HL-60 (cell line): Measurements from ENCODE around the gene PRRT1B.

Source experiments
- DNase-seq, 2 experiments: peaks; one replicate each; pipeline ENCODE4 v3.0.0-alpha.2; 2010 to 2020; ENCODE audit warnings: low read depth in 1 of 2, low spot score in 1 of 2
- H3K27ac ChIP-seq: fragments of 250-450 bp; sonication (Bioruptor Pico); replicated peaks from 2 replicates; pipeline ENCODE4 v1.5.1; 2020; ENCODE audit warnings: mild to moderate bottlenecking, moderate library complexity
- H3K27me3 ChIP-seq: fragments of 250-450 bp; sonication (Bioruptor Pico); 2 replicates; pipeline ENCODE4 v1.5.1; 2021; ENCODE audit warnings: mild to moderate bottlenecking, moderate library complexity; ENCODE audit not compliant: insufficient read depth, poor library complexity, severe bottlenecking
- H3K4me3 ChIP-seq: replicated peaks from 2 replicates; pipeline ENCODE4 v1.5.1; 2011; ENCODE audit warnings: mild to moderate bottlenecking, control low read depth, low read length; ENCODE audit not compliant: insufficient read depth
- GABPA ChIP-seq: IDR thresholded peaks from 2 replicates; pipeline ENCODE4 v1.6.1; 2012; ENCODE audit warnings: low read depth
- POLR2AphosphoS5 ChIP-seq: IDR thresholded peaks from 2 replicates; pipeline ENCODE4 v1.6.1; 2012; ENCODE audit warnings: low read depth
- SPI1 ChIP-seq: IDR thresholded peaks from 2 replicates; pipeline ENCODE4 v1.6.1; 2012; ENCODE audit warnings: low read depth, mild to moderate bottlenecking, borderline replicate concordance
- TF ChIP-seq, protein P1 (sequence below): IDR thresholded peaks from one replicate; pipeline ENCODE4 v1.5.1; 2011; ENCODE audit warnings: low read length, control low read depth, inconsistent platforms; ENCODE audit not compliant: insufficient read depth
- TF ChIP-seq, protein P2 (sequence below): IDR thresholded peaks from 2 replicates; pipeline ENCODE4 v1.6.1; 2012; ENCODE audit warnings: low read depth; ENCODE audit not compliant: insufficient replicate concordance

PRRT1B gene

GRCh38 chr9:131585375-131585774 lies 40.1 kb downstream of the PRRT1B start:
- TF ChIP-seq, protein P1, sequence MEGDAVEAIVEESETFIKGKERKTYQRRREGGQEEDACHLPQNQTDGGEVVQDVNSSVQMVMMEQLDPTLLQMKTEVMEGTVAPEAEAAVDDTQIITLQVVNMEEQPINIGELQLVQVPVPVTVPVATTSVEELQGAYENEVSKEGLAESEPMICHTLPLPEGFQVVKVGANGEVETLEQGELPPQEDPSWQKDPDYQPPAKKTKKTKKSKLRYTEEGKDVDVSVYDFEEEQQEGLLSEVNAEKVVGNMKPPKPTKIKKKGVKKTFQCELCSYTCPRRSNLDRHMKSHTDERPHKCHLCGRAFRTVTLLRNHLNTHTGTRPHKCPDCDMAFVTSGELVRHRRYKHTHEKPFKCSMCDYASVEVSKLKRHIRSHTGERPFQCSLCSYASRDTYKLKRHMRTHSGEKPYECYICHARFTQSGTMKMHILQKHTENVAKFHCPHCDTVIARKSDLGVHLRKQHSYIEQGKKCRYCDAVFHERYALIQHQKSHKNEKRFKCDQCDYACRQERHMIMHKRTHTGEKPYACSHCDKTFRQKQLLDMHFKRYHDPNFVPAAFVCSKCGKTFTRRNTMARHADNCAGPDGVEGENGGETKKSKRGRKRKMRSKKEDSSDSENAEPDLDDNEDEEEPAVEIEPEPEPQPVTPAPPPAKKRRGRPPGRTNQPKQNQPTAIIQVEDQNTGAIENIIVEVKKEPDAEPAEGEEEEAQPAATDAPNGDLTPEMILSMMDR: no peak
- TF ChIP-seq POLR2AphosphoS5 (peak; percentile 69), SPI1 (peak; percentile 3; the same call in 1 of the 2 replicates), GABPA (peak; percentile 85)
- TF ChIP-seq, protein P2, sequence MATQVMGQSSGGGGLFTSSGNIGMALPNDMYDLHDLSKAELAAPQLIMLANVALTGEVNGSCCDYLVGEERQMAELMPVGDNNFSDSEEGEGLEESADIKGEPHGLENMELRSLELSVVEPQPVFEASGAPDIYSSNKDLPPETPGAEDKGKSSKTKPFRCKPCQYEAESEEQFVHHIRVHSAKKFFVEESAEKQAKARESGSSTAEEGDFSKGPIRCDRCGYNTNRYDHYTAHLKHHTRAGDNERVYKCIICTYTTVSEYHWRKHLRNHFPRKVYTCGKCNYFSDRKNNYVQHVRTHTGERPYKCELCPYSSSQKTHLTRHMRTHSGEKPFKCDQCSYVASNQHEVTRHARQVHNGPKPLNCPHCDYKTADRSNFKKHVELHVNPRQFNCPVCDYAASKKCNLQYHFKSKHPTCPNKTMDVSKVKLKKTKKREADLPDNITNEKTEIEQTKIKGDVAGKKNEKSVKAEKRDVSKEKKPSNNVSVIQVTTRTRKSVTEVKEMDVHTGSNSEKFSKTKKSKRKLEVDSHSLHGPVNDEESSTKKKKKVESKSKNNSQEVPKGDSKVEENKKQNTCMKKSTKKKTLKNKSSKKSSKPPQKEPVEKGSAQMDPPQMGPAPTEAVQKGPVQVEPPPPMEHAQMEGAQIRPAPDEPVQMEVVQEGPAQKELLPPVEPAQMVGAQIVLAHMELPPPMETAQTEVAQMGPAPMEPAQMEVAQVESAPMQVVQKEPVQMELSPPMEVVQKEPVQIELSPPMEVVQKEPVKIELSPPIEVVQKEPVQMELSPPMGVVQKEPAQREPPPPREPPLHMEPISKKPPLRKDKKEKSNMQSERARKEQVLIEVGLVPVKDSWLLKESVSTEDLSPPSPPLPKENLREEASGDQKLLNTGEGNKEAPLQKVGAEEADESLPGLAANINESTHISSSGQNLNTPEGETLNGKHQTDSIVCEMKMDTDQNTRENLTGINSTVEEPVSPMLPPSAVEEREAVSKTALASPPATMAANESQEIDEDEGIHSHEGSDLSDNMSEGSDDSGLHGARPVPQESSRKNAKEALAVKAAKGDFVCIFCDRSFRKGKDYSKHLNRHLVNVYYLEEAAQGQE: peak; percentile 26
- peak overlapping the region; percentile 87 for H3K27ac ChIP-seq
- no peaks in the 10 kb centered on the region for H3K27me3 ChIP-seq
- H3K4me3 ChIP-seq: no peak overlapping the region
- DNase-seq: peak; percentile 69 to 94

DNA sequence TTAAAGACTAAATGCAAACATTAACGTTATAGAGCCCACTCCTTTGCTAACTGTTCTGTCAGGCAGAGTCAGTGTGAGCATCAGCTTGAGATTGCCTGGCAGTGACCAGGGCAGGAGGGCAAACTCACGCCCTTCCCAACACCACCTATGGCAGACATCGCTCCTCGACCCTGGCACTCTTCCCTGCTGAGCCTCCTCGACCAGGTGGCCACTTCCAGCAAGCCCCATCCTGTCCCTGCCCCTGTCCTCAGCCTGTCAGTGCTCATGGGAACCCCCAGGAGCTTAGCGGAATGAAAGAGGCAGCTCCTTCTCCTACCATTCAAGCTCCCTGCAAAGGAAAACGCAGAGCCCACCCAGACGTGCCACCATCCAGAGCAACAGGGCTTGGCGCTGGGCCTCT lies 42.0 kb downstream of the PRRT1B start:
- DNase-seq: no peak
- Histone ChIP-seq H3K27me3 (no peaks in the 10 kb centered on the region), H3K4me3 (no peak overlapping the region), H3K27ac (no peak overlapping the region)
- TF ChIP-seq GABPA (no peak), POLR2AphosphoS5 (no peak), SPI1 (no peak)
- TF ChIP-seq, protein P1: no peak
- TF ChIP-seq, protein P2: no peak

DNA sequence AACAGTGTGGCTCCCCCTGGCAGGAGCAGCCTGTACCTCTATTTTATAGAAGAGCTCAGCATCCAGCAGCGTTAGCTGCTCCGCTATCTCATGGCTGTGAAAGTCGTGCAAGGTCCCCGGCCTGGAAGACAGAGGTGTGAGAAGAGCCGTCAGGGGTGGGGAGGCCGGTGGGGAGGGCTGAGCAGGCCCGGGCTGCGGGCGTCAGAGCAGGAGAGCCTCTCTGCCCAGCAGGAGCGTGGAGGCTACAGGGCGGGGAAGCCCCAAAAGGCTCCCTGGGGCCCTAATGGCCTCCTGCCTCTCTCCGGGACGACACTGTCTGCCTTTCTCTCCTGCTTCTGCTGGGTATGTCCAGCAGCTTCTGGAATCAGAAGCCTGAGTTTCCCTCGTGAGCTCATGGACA lies 42.6 kb downstream of the PRRT1B start:
- H3K4me3 ChIP-seq: no peak overlapping the region
- H3K27ac ChIP-seq: no peak overlapping the region
- DNase-seq: no peak
- TF ChIP-seq, protein P2: no peak
- TF ChIP-seq GABPA: no peak
- no peak for TF ChIP-seq SPI1
- TF ChIP-seq POLR2AphosphoS5: no peak
- TF ChIP-seq, protein P1: no peak
- no peaks in the 10 kb centered on the region for H3K27me3 ChIP-seq
